HG03039 (cell line): ENCODE data around the gene COMT.
"Not testable (repeated sequence)": the region's sequence is repeated elsewhere in the genome, so short reads cannot be mapped to it uniquely, and the experiment has no call there.

Source experiments
- ATAC-seq: cut with Tn5 transposase; IDR thresholded peaks from one replicate; pipeline ENCODE4 v1.9.1; 2021; ENCODE audit warnings: mild to moderate bottlenecking, moderate library complexity; ENCODE audit not compliant: unreplicated experiment

Gene COMT

GRCh38 chr22:19941365-19942082, at the start of gene COMT, which contains the start of gene TXNRD2:
Gene COMT (plus strand): TSS chr22:19941772. CDS start chr22:19962527, 20,755 bp downstream.
Gene TXNRD2 (minus strand): TSS chr22:19941818. CDS start chr22:19941803, 15 bp downstream.
- peak; percentile 67 for ATAC-seq

- no peak for ATAC-seq
Measured at GRCh38 chr22:19892257-19892879, 49.2 kb upstream of the COMT start.

GRCh38 chr22:19892925-19893324, 48.6 kb upstream of the COMT start:
- ATAC-seq, result no peak

- ATAC-seq, result no peak
Measured at GRCh38 chr22:19893363-19893762, 48.2 kb upstream of the COMT start.

- ATAC-seq, result no peak
Measured at GRCh38 chr22:19895160-19895849, 46.3 kb upstream of the COMT start.

- no peak for ATAC-seq
Measured at GRCh38 chr22:19896665-19897355, 44.8 kb upstream of the COMT start.

- ATAC-seq, result no peak
Measured at GRCh38 chr22:19897726-19898125, 43.8 kb upstream of the COMT start.

GRCh38 chr22:19898145-19898544, 43.4 kb upstream of the COMT start:
- no peak for ATAC-seq

- no peak for ATAC-seq
Measured at GRCh38 chr22:19898831-19899567, 42.6 kb upstream of the COMT start.

- no peak for ATAC-seq
Measured at GRCh38 chr22:19900707-19901436, 40.7 kb upstream of the COMT start.

- ATAC-seq, result no peak
Measured at GRCh38 chr22:19901577-19902244, 39.9 kb upstream of the COMT start.

GRCh38 chr22:19902245-19902715, 39.3 kb upstream of the COMT start:
- no peak for ATAC-seq

GRCh38 chr22:19903031-19903430, 38.5 kb upstream of the COMT start:
- ATAC-seq, result no peak

GRCh38 chr22:19903513-19903912, 38.1 kb upstream of the COMT start:
- ATAC-seq, result no peak

GRCh38 chr22:19904174-19904856, 37.3 kb upstream of the COMT start:
- no peak for ATAC-seq

GRCh38 chr22:19904935-19905334, 36.6 kb upstream of the COMT start:
- ATAC-seq, result no peak

- ATAC-seq, result no peak
Measured at GRCh38 chr22:19905347-19906276, 36.0 kb upstream of the COMT start.

GRCh38 chr22:19906864-19907263, 34.7 kb upstream of the COMT start:
- ATAC-seq, result not testable (repeated sequence)
